HepG2 (cell line): ENCODE data around the gene PRKAR2B. TPM values are rescaled to one million over a fixed set of nuclear protein-coding genes. Genes with fewer than 3 reads are reported as not detected.

Source experiments
- CENPT ChIP-seq: sonication (generic); formaldehyde crosslinking; IDR thresholded peaks from 2 replicates; pipeline ENCODE4 v1.8.0; 2022; ENCODE audit warnings: low read depth, mild to moderate bottlenecking, moderate library complexity, missing genetic modification reagents
- CREB1 ChIP-seq, 2 experiments: fragments of 450-650 bp in 1 of 2; IDR thresholded peaks; 2 replicates each; pipeline ENCODE4 v1.6.1; 2016 to 2017; ENCODE audit warnings: control low read depth in 1 of 2, mild to moderate bottlenecking in 1 of 2, missing compliant biosample characterization in 1 of 2, missing genetic modification characterization in 1 of 2
- FIP1L1 ChIP-seq: fragments of 200-400 bp; formaldehyde crosslinking; IDR thresholded peaks from 2 replicates; pipeline ENCODE4 v1.6.1; 2018; ENCODE audit warnings: low read depth, mild to moderate bottlenecking, low read length, moderate library complexity, borderline replicate concordance; ENCODE audit not compliant: insufficient read depth
- HMG20A ChIP-seq: IDR thresholded peaks from 2 replicates; pipeline ENCODE4 v1.6.1; 2016; ENCODE audit warnings: borderline replicate concordance
- MTA1 ChIP-seq: sonication (generic); formaldehyde crosslinking; IDR thresholded peaks from 2 replicates; pipeline ENCODE4 v1.4.0; 2020; ENCODE audit warnings: missing genetic modification reagents, mild to moderate bottlenecking, borderline replicate concordance
- RFX5 ChIP-seq: IDR thresholded peaks from 2 replicates; pipeline ENCODE4 v1.6.1; 2011; ENCODE audit warnings: low read depth, low read length, improper control_type of control experiment
- ZNF660 ChIP-seq: sonication (generic); formaldehyde crosslinking; IDR thresholded peaks from 2 replicates; pipeline ENCODE4 v1.5.1; 2020; ENCODE audit warnings: mild to moderate bottlenecking, low read depth, missing genetic modification reagents, borderline replicate concordance
- ZNF891 ChIP-seq: sonication (generic); formaldehyde crosslinking; IDR thresholded peaks from 2 replicates; pipeline ENCODE4 v1.5.0; 2020; ENCODE audit warnings: mild to moderate bottlenecking, missing genetic modification reagents
- ZSCAN29 ChIP-seq: sonication (generic); formaldehyde crosslinking; conservative IDR thresholded peaks from 2 replicates; pipeline ENCODE4 v1.4.0; 2020; ENCODE audit warnings: mild to moderate bottlenecking, missing genetic modification reagents
- polyA plus RNA-seq, 8 experiments: library from polyadenylated mRNA; depleted of rRNA in 3 of 8; stranded (reverse) in 7 of 8; unstranded in 1 of 8; fragments of >200 nt; fragmentation: Illumina TruSeq in 4 of 8; extraction: Trizol in 4 of 8; gene quantifications; 2 replicates each; pipeline versions ENCODE4 v1.2.1 to v1.2.3, GENCODE V29; 2011 to 2016; ENCODE audit warnings: low read depth in 4 of 8, missing spikeins in 1 of 8, mixed read lengths in 1 of 8; ENCODE audit not compliant: insufficient read depth in 1 of 8
- total RNA-seq, 5 experiments: library from RNA; depleted of rRNA; stranded (reverse); fragments of >200 nt; fragmentation: Illumina TruSeq; extraction: Trizol; gene quantifications; 2 replicates each; pipeline ENCODE4 v1.2.3, GENCODE V29; 2016; ENCODE audit warnings: low read depth in 1 of 5
- TF ChIP-seq, protein P1 (sequence below): IDR thresholded peaks from 2 replicates; pipeline ENCODE4 v1.6.1; 2016; ENCODE audit warnings: missing biosample characterization, missing genetic modification reagents, low read depth
- TF ChIP-seq, protein P2 (sequence below): sonication (generic); formaldehyde crosslinking; IDR thresholded peaks from 2 replicates; pipeline ENCODE4 v1.8.0; 2022; ENCODE audit warnings: missing genetic modification reagents, mild to moderate bottlenecking, inconsistent platforms, borderline replicate concordance
- TF ChIP-seq, protein P3 (sequence below): sonication (generic); formaldehyde crosslinking; IDR thresholded peaks from 2 replicates; pipeline ENCODE4 v1.4.0; 2020; ENCODE audit warnings: mild to moderate bottlenecking, missing genetic modification reagents

Gene PRKAR2B
- total and polyA plus RNA-seq, 2 of the 13 experiments (the other 11 are each of a cell fraction or from before 2014, with no cell fraction given) = not detected

- TF ChIP-seq, protein P1, sequence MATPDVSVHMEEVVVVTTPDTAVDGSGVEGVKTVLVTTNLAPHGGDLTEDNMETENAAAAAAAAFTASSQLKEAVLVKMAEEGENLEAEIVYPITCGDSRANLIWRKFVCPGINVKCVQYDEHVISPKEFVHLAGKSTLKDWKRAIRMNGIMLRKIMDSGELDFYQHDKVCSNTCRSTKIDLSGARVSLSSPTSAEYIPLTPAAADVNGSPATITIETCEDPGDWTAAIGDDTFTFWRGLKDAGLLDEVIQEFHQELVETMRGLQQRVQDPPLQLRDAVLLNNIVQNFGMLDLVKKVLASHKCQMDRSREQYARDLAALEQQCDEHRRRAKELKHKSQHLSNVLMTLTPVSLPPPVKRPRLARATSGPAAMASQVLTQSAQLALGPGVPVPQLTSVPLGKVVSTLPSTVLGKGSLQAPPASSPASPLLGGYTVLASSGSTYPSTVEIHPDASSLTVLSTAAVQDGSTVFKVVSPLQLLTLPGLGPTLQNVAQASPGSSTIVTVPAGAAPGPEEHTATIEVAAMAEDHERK (CRISPR knock-in tag) = no peak
- TF ChIP-seq CREB1 (IDR thresholded peaks at IDR 0.05) (no peak), CREB1 (CRISPR knock-in tag; IDR thresholded peaks at IDR 0.05) (no peak), RFX5 (no peak), ZNF660 (CRISPR knock-in tag) (no peak), ZSCAN29 (CRISPR knock-in tag) (no peak), CENPT (CRISPR knock-in tag) (no peak), FIP1L1 (no peak), MTA1 (CRISPR knock-in tag) (no peak), HMG20A (CRISPR knock-in tag) (no peak), ZNF891 (CRISPR knock-in tag) (no peak)
- TF ChIP-seq, protein P2, sequence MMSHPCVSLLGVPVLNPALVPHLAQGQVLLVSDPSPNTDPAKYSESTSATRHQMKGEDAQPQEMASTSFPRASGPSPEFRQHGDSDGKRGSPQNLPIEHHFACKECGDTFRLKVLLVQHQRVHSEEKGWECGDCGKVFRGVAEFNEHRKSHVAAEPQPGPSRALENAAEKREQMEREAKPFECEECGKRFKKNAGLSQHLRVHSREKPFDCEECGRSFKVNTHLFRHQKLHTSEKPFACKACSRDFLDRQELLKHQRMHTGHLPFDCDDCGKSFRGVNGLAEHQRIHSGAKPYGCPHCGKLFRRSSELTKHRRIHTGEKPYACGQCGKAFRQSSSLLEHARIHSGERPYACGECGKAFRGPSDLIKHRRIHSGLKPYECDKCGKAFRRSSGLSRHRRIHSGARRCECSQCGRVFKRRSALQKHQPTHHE (CRISPR knock-in tag) = no peak
- TF ChIP-seq, protein P3, sequence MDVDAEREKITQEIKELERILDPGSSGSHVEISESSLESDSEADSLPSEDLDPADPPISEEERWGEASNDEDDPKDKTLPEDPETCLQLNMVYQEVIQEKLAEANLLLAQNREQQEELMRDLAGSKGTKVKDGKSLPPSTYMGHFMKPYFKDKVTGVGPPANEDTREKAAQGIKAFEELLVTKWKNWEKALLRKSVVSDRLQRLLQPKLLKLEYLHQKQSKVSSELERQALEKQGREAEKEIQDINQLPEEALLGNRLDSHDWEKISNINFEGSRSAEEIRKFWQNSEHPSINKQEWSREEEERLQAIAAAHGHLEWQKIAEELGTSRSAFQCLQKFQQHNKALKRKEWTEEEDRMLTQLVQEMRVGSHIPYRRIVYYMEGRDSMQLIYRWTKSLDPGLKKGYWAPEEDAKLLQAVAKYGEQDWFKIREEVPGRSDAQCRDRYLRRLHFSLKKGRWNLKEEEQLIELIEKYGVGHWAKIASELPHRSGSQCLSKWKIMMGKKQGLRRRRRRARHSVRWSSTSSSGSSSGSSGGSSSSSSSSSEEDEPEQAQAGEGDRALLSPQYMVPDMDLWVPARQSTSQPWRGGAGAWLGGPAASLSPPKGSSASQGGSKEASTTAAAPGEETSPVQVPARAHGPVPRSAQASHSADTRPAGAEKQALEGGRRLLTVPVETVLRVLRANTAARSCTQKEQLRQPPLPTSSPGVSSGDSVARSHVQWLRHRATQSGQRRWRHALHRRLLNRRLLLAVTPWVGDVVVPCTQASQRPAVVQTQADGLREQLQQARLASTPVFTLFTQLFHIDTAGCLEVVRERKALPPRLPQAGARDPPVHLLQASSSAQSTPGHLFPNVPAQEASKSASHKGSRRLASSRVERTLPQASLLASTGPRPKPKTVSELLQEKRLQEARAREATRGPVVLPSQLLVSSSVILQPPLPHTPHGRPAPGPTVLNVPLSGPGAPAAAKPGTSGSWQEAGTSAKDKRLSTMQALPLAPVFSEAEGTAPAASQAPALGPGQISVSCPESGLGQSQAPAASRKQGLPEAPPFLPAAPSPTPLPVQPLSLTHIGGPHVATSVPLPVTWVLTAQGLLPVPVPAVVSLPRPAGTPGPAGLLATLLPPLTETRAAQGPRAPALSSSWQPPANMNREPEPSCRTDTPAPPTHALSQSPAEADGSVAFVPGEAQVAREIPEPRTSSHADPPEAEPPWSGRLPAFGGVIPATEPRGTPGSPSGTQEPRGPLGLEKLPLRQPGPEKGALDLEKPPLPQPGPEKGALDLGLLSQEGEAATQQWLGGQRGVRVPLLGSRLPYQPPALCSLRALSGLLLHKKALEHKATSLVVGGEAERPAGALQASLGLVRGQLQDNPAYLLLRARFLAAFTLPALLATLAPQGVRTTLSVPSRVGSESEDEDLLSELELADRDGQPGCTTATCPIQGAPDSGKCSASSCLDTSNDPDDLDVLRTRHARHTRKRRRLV = no peak
- TF ChIP-seq, all 625 proteins: peak for 0
These were observed 120.8 kb downstream of the PRKAR2B start (continued) for GRCh38 chr7:107165341-107165740.
